Hepatocyte (in vitro differentiated cells): ENCODE results near the gene ERC2. TPM values are rescaled to one million over a fixed set of nuclear protein-coding genes. Genes with fewer than 3 reads are reported as not detected.
"Not testable (repeated sequence)": the region's sequence is repeated elsewhere in the genome, so short reads cannot be mapped to it uniquely, and the experiment has no call there.

ENCODE experiments used
- DNase-seq: peaks from one replicate; pipeline ENCODE4 v3.0.0-alpha.2; 2016; ENCODE audit warnings: low spot score
- H2AFZ ChIP-seq: fragments of 200-600 bp; sonication (generic); 2 replicates; pipeline ENCODE4 v1.6.0; 2016; ENCODE audit warnings: antibody characterized with exemption, mild to moderate bottlenecking
- H3K27ac ChIP-seq: fragments of 200-600 bp; sonication (generic); 2 replicates; pipeline ENCODE4 v1.5.1; 2016; ENCODE audit warnings: mild to moderate bottlenecking
- H3K27me3 ChIP-seq: fragments of 200-600 bp; sonication (generic); 2 replicates; pipeline ENCODE4 v1.6.1; 2016
- H3K36me3 ChIP-seq: fragments of 200-600 bp; sonication (generic); replicated peaks from 2 replicates; pipeline ENCODE4 v1.5.1; 2016; ENCODE audit warnings: low read depth; ENCODE audit not compliant: insufficient read depth
- H3K4me1 ChIP-seq: fragments of 200-600 bp; sonication (generic); 2 replicates; pipeline ENCODE4 v1.5.1; 2016; ENCODE audit warnings: mild to moderate bottlenecking, moderate library complexity; ENCODE audit not compliant: insufficient read depth
- H3K4me2 ChIP-seq: fragments of 200-600 bp; sonication (generic); 2 replicates; pipeline ENCODE4 v1.6.0; 2016
- H3K4me3 ChIP-seq: fragments of 200-600 bp; sonication (generic); 2 replicates; pipeline ENCODE4 v1.5.1; 2016; ENCODE audit warnings: mild to moderate bottlenecking
- H3K79me2 ChIP-seq: fragments of 200-600 bp; sonication (generic); 2 replicates; pipeline ENCODE4 v1.6.0; 2017; ENCODE audit warnings: mild to moderate bottlenecking
- H3K9me2 ChIP-seq: fragments of 200-600 bp; sonication (generic); replicated peaks from 2 replicates; pipeline ENCODE4 v1.6.0; 2017; ENCODE audit warnings: mild to moderate bottlenecking; ENCODE audit not compliant: insufficient read depth
- H3K9me3 ChIP-seq: fragments of 200-600 bp; sonication (generic); 2 replicates; pipeline ENCODE4 v1.5.1; 2016; ENCODE audit warnings: low read depth, mild to moderate bottlenecking
- H4K20me1 ChIP-seq: fragments of 200-600 bp; sonication (generic); 2 replicates; pipeline ENCODE4 v1.6.0; 2016; ENCODE audit warnings: mild to moderate bottlenecking; ENCODE audit not compliant: insufficient read depth, poor library complexity, severe bottlenecking
- EZH2 ChIP-seq: fragments of 200-600 bp; sonication (generic); IDR thresholded peaks from 2 replicates; pipeline ENCODE4 v1.6.1; 2016; ENCODE audit warnings: antibody characterized with exemption, mild to moderate bottlenecking, borderline replicate concordance
- EZH2phosphoT487 ChIP-seq: fragments of 200-600 bp; sonication (generic); IDR thresholded peaks from one replicate; pipeline ENCODE4 v1.6.1; 2018; ENCODE audit warnings: antibody characterized with exemption, mild to moderate bottlenecking, low read depth, moderate library complexity; ENCODE audit not compliant: unreplicated experiment, severe bottlenecking
- WGBS: methylation state at CpG from one replicate; pipeline ENCODE4 v1.1.6; 2016; ENCODE audit warnings: low lambda C conversion rate; ENCODE audit errors: missing lambda C conversion rate; 5-methylcytosine and 5-hydroxymethylcytosine counted together
- polyA plus RNA-seq: library from polyadenylated mRNA; unstranded; fragments of >200 nt; fragmentation: Nextera tagmentation; extraction: Ambion mirVana; gene quantifications from 2 replicates; pipeline ENCODE4 v1.2.1, GENCODE V29; 2016
- total RNA-seq: library from RNA; depleted of rRNA; stranded (reverse); fragments of >200 nt; gene quantifications from 2 replicates; pipeline ENCODE4 v1.2.3, GENCODE V29; 2014
- TF ChIP-seq, protein P1 (sequence below): fragments of 200-600 bp; sonication (generic); IDR thresholded peaks from 2 replicates; pipeline ENCODE4 v1.5.1; 2016; ENCODE audit warnings: antibody characterized with exemption, mild to moderate bottlenecking; ENCODE audit not compliant: poor library complexity

The ERC2 gene
- total and polyA plus RNA-seq, 2 experiments from 2014 or later, result 1.2 to 5.3 TPM

DNA sequence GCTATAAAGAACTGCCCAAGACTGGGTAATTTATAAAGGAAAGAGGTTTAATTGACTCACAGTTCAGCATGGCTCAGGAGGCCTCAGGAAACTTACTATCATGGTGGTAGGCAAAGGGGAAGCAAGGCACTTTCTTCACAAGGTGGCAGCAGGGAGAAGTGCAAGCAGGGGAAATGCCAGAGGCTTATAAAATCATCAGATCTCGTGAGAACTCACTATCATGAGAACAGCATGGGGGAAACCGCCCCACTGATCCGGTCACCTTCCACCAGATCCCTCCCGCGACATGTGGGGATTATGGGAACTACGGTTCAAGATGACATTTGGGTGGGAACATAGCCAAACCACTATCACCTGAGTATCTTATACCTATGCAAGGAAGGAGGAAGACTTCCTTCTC, 963.2 kb downstream of the ERC2 start:
- DNase-seq, result peak; percentile 55
- not testable (repeated sequence) for H3K27me3 ChIP-seq, H2AFZ ChIP-seq, H3K4me2 ChIP-seq, H3K79me2 ChIP-seq, H3K9me3 ChIP-seq, H3K4me3 ChIP-seq, H3K27ac ChIP-seq, H3K9me2 ChIP-seq, H3K4me1 ChIP-seq, H4K20me1 ChIP-seq, H3K36me3 ChIP-seq
- 59% methylated on average over 6 of the region's 6 CpGs for WGBS
- TF ChIP-seq, protein P1, sequence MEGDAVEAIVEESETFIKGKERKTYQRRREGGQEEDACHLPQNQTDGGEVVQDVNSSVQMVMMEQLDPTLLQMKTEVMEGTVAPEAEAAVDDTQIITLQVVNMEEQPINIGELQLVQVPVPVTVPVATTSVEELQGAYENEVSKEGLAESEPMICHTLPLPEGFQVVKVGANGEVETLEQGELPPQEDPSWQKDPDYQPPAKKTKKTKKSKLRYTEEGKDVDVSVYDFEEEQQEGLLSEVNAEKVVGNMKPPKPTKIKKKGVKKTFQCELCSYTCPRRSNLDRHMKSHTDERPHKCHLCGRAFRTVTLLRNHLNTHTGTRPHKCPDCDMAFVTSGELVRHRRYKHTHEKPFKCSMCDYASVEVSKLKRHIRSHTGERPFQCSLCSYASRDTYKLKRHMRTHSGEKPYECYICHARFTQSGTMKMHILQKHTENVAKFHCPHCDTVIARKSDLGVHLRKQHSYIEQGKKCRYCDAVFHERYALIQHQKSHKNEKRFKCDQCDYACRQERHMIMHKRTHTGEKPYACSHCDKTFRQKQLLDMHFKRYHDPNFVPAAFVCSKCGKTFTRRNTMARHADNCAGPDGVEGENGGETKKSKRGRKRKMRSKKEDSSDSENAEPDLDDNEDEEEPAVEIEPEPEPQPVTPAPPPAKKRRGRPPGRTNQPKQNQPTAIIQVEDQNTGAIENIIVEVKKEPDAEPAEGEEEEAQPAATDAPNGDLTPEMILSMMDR, result peak; percentile 42

DNA sequence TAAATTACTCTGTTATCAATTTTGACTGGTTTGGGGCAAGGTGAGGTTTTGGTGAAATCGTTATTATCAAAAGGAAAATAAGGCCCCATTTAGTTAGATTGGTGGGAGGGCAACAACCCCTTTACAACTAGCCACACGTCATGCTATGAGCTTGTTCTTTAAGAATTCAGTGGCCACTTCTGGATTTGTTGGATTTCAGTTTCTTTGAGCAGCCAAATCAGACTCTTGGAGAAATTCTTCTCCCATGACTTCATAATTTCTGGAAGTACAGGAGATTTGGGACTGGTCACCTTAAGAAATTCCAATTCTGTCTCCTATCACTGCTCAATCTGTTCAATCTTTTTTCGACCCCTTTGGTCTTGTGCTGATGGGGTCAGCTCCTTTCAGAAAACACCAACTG, 966.4 kb downstream of the ERC2 start:
- TF ChIP-seq, protein P1, result no peak
- TF ChIP-seq EZH2phosphoT487 (no peak), EZH2 (no peak)
- Histone ChIP-seq H3K9me3 (no peaks in the 10 kb centered on the region), H2AFZ (no peak overlapping the region), H3K9me2 (no peaks in the 10 kb centered on the region), H4K20me1 (no peaks in the 10 kb centered on the region), H3K4me1 (peaks cover 4% of the 10 kb centered on the region), H3K79me2 (no peaks in the 10 kb centered on the region), H3K36me3 (no peaks in the 10 kb centered on the region), H3K4me3 (no peak overlapping the region), H3K27me3 (no peaks in the 10 kb centered on the region), H3K4me2 (no peak overlapping the region), H3K27ac (no peak overlapping the region)
- 92% methylated on average over 3 of the region's 3 CpGs for WGBS
- DNase-seq, result no peak

- WGBS, result 72% methylated on average over 5 of the region's 5 CpGs
- no peaks in the 10 kb centered on the region for H3K9me3 ChIP-seq
These were observed 967.5 kb downstream of the ERC2 start for GRCh38 chr3:55500555-55501330.

More at GRCh38 chr3:55500555-55501330, 967.5 kb downstream of the ERC2 start:
- TF ChIP-seq, protein P1, result no peak
- TF ChIP-seq EZH2 (no peak), EZH2phosphoT487 (no peak)
- Histone ChIP-seq H3K79me2 (no peaks in the 10 kb centered on the region), H3K9me2 (no peaks in the 10 kb centered on the region), H3K27ac (no peak overlapping the region), H4K20me1 (no peaks in the 10 kb centered on the region), H3K4me1 (peaks cover 4% of the 10 kb centered on the region), H3K4me2 (no peak overlapping the region), H2AFZ (no peak overlapping the region), H3K36me3 (no peaks in the 10 kb centered on the region), H3K4me3 (no peak overlapping the region), H3K27me3 (no peaks in the 10 kb centered on the region)
- DNase-seq, result no peak
